ENCODE data around the gene GTSE1. TPM values are rescaled to one million over a fixed set of nuclear protein-coding genes. Genes with fewer than 3 reads are reported as not detected.

Gene GTSE1
- total RNA-seq, 1 experiment from 2014 or later = 42.6 TPM

GRCh38 chr22:46350121-46350520 is 53.5 kb downstream of the GTSE1 start:
- TF ChIP-seq CTCF (conservative IDR thresholded peaks at IDR 0.05) = no peak
- no peaks in the 10 kb centered on the region for H3K9me3 ChIP-seq (ENCODE audit: control insufficient read depth, low read depth, low read length)
- Mint-ChIP-seq H3K27me3 (ENCODE audit: low read depth) (no peaks in the 10 kb centered on the region), H3K9me3 (no peaks in the 10 kb centered on the region), H3K4me1 (no peaks in the 10 kb centered on the region), H3K36me3 (ENCODE audit: insufficient read depth in 1 of 3, low read depth in 3 of 3) (peaks cover 29 to 92% (median 78%) of the 10 kb centered on the region in 3 experiments; a peak in 6 of 7 replicates), H3K4me3 (no peak overlapping the region), H3K27ac (no peak overlapping the region)
- H3K14ac ChIP-seq (ENCODE audit: insufficient read depth, low read length) = no peak overlapping the region
- H3K27me3 ChIP-seq (ENCODE audit: insufficient read depth, low read length) = no peaks in the 10 kb centered on the region
- no peak overlapping the region for H3K4me2 ChIP-seq (ENCODE audit: insufficient read depth, insufficient read length, low read length)
- H2BK5ac ChIP-seq (ENCODE audit: insufficient read length, low read length) = no peak overlapping the region
- no peak overlapping the region for H2BK20ac ChIP-seq (ENCODE audit: low read depth, low read length, poor library complexity, severe bottlenecking)
- no peak overlapping the region for H3K18ac ChIP-seq (ENCODE audit: insufficient read length, low read depth, low read length)
- H3K27ac ChIP-seq (ENCODE audit: insufficient read length, low read depth, low read length) = no peak overlapping the region
- no peak overlapping the region for H3K23ac ChIP-seq (ENCODE audit: insufficient read length, low read depth, low read length)
- H2AK5ac ChIP-seq (ENCODE audit: insufficient read length, low read length) = no peak overlapping the region
- H3K4ac ChIP-seq (ENCODE audit: low read depth, low read length) = no peak overlapping the region
- no peak overlapping the region for H2BK12ac ChIP-seq (ENCODE audit: insufficient read length, low read depth, low read length)
- no peak overlapping the region for H3T11ph ChIP-seq (ENCODE audit: low read length)
- H2AFZ ChIP-seq (ENCODE audit: low read length) = no peak overlapping the region
- no peak overlapping the region for H2BK120ac ChIP-seq (ENCODE audit: low read depth, low read length, poor library complexity, severe bottlenecking)
- peaks cover 5% of the 10 kb centered on the region for H4K20me1 ChIP-seq (ENCODE audit: control insufficient read depth, insufficient read depth, insufficient read length)
- H4K91ac ChIP-seq (ENCODE audit: insufficient read length, low read depth, low read length) = no peak overlapping the region
- no peak overlapping the region for H3K56ac ChIP-seq (ENCODE audit: insufficient read length, low read depth, low read length)
- H3K23me2 ChIP-seq (ENCODE audit: insufficient read length, low read depth, low read length, poor library complexity, severe bottlenecking) = no peaks in the 10 kb centered on the region
- no peak overlapping the region for H3K9ac ChIP-seq (ENCODE audit: extremely low read depth, insufficient read length, low read length)
- H3K79me1 ChIP-seq (ENCODE audit: insufficient read depth, low read depth, low read length, poor library complexity, severe bottlenecking) = no peaks in the 10 kb centered on the region
- H3K79me2 ChIP-seq (ENCODE audit: insufficient read depth, low read length) = 0 out of 2 replicates have a peak, but pooled peaks cover 2% of the 10 kb centered on the region
- WGBS (ENCODE audit: extremely low coverage, insufficient read length, low lambda C conversion rate) = no CpG with 5 or more reads among the region's 7 CpGs
- no peak for DNase-seq
- H3K4me1 ChIP-seq (ENCODE audit: insufficient read depth, low read length) = no peaks in the 10 kb centered on the region
- H4K8ac ChIP-seq (replicated peaks; ENCODE audit: insufficient read length, low read depth, low read length) = no peak overlapping the region
- H2BK15ac ChIP-seq (ENCODE audit: low read depth, low read length) = no peak overlapping the region
- H4K5ac ChIP-seq (ENCODE audit: insufficient read length, low read depth, low read length) = no peak overlapping the region

Data from H9 (cell line).